Measurements from ENCODE around the gene HIVEP1.

DNA sequence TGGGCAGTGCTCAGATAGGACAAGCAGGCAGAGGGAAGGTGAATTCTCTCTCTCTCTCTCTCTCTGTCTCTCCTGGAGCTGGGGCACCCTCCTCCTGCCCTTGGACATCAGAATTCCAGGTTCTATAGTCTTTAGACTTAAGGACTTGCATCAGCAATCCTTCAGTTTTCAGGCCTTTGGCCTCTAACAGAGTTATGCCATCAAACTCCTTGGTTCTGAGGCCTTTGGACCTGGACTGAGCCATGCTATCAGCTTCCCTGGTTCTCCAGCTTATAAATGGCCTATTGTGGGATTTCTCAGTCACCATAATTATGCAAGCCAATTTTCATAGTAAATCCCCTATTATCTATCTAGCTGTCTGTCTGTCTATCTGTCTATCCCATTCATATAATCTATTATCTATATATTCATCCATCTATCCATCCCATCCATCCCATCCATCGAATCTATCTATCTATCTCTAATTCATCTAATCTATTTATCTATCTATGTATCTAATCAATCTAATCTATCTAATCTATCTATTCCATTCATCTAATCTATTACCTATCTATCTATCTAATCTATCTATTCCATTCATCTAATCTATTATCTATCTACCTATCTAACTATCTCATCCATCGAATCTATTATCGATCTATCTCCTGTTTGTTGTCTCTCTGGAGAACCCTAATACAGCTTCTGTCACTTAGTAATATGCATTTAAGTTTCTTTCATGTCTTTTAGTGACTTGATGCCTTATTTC lies 48.2 kb upstream of the HIVEP1 start:
- TF ChIP-seq RXRA (IDR thresholded peaks at IDR 0.05; ENCODE audit: insufficient read depth, low read depth, low read length) (no peak), ZNF274 (IDR thresholded peaks at IDR 0.05; ENCODE audit: borderline replicate concordance, extremely low read depth, low read length) (no peak), KDM5A (IDR thresholded peaks at IDR 0.05; ENCODE audit: low read length) (no peak)
